ENCODE results near the gene CPED1. TPM values are rescaled to one million over a fixed set of nuclear protein-coding genes. Genes with fewer than 3 reads are reported as not detected.

Gene CPED1
- total RNA-seq, 4 donors from 2014 or later, result 1.3 to 5.6 (median 3.6) TPM

DNA sequence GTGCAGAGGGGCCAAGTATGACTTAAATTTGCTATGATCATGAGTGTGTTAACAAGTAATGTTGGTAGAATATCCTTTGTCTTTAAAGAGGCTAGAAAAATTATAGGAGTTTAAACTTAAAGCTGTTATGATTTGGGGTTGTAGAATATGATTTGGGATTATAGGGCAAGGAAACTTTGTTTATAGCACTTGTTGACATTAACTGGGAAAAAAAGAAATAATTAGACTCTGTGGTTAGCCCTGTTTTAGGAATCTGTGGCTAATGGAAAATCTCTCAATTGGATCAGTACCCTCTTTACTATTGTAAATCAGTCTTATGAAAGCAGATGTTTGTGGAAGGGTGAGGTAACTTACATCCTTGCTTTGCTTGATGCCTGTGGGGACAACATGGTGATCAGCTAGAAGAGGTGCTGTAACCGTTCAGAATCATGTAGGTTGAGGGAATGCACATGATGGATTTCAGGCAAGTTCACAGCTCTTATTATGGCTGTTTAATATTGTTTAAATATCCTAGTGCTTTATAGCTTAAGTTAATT, 26.8 kb upstream of the CPED1 start:
- Histone ChIP-seq H3K36me3 (peaks cover 22% of the 10 kb centered on the region), H3K4me3 (no peak overlapping the region), H3K4me1 (no peaks in the 10 kb centered on the region), H3K27ac (no peak overlapping the region), H3K27me3 (no peaks in the 10 kb centered on the region), H3K9me3 (no peaks in the 10 kb centered on the region)
- no peak for DNase-seq (ENCODE audit: low spot score in 2 of 2)
- 67% methylated on average over 1 of the region's 1 CpG for WGBS
- no peak for TF ChIP-seq EP300 (IDR thresholded peaks at IDR 0.05)
- TF ChIP-seq POLR2AphosphoS5 (IDR thresholded peaks at IDR 0.05), result no peak
- TF ChIP-seq CTCF (IDR thresholded peaks at IDR 0.05), result no peak
- no peak for TF ChIP-seq POLR2A (IDR thresholded peaks at IDR 0.05)

GRCh38 chr7:120964088-120964487, 24.4 kb upstream of the CPED1 start:
- Histone ChIP-seq H3K27me3 (no peaks in the 10 kb centered on the region), H3K4me1 (no peaks in the 10 kb centered on the region), H3K9me3 (no peaks in the 10 kb centered on the region), H3K27ac (no peak overlapping the region), H3K36me3 (peaks cover 16% of the 10 kb centered on the region), H3K4me3 (no peak overlapping the region)
- TF ChIP-seq CTCF (IDR thresholded peaks at IDR 0.05) (no peak), POLR2A (IDR thresholded peaks at IDR 0.05) (no peak), EP300 (IDR thresholded peaks at IDR 0.05) (no peak), POLR2AphosphoS5 (IDR thresholded peaks at IDR 0.05) (no peak)
- no peak for DNase-seq (ENCODE audit: low spot score in 2 of 2)
- WGBS, result 91% methylated on average over 1 of the region's 1 CpG

- H3K36me3 ChIP-seq, result peaks cover 39% of the 10 kb centered on the region
- TF ChIP-seq POLR2AphosphoS5 (IDR thresholded peaks at IDR 0.05), result no peak
These were observed 21.6 kb upstream of the CPED1 start for GRCh38 chr7:120966961-120967360.

DNA sequence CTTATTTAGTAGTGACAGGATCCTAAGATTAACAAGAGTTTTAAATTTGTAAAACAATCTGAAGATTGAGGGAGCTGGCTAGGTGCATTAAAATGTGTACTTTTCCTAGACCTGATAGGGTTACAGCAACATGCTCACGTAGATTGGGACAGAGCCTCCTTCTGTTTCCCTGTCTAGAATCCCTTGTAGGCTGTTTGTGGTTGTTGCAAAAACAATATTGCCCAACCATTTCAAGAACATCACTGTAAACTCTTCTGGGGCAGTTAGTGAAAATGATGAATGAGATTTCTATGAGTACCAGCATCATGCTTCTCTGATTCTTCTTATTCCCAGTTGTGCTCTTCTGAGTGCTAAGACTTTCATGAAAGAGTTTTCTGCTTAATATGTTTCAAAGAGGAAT, 14.7 kb upstream of the CPED1 start:
- H3K9me3 ChIP-seq, result no peaks in the 10 kb centered on the region
- H3K36me3 ChIP-seq, result peaks cover 72% of the 10 kb centered on the region
- TF ChIP-seq POLR2A (IDR thresholded peaks at IDR 0.05) (no peak), EP300 (IDR thresholded peaks at IDR 0.05) (no peak), CTCF (IDR thresholded peaks at IDR 0.05) (no peak), POLR2AphosphoS5 (IDR thresholded peaks at IDR 0.05) (no peak)
- DNase-seq (ENCODE audit: low spot score in 2 of 2), result no peak
- WGBS, result 97% methylated on average over 1 of the region's 1 CpG
- H3K4me1 ChIP-seq, result no peaks in the 10 kb centered on the region
- H3K4me3 ChIP-seq, result no peak overlapping the region
- no peak overlapping the region for H3K27ac ChIP-seq
- H3K27me3 ChIP-seq, result no peaks in the 10 kb centered on the region

More at GRCh38 chr7:120966961-120967360, 21.6 kb upstream of the CPED1 start:
- Histone ChIP-seq H3K27me3 (no peaks in the 10 kb centered on the region), H3K4me1 (no peaks in the 10 kb centered on the region), H3K9me3 (no peaks in the 10 kb centered on the region), H3K4me3 (no peak overlapping the region), H3K27ac (no peak overlapping the region)
- no peak for DNase-seq (ENCODE audit: low spot score in 2 of 2)

GRCh38 chr7:120979765-120980499, 8.6 kb upstream of the CPED1 start:
- DNase-seq (ENCODE audit: low spot score in 2 of 2), result no peak
- Histone ChIP-seq H3K27me3 (no peaks in the 10 kb centered on the region), H3K4me3 (no peak overlapping the region), H3K36me3 (peaks cover 17% of the 10 kb centered on the region), H3K4me1 (no peaks in the 10 kb centered on the region), H3K27ac (no peak overlapping the region), H3K9me3 (no peaks in the 10 kb centered on the region)
- TF ChIP-seq EP300 (IDR thresholded peaks at IDR 0.05) (no peak), POLR2A (IDR thresholded peaks at IDR 0.05) (no peak), POLR2AphosphoS5 (IDR thresholded peaks at IDR 0.05) (no peak), CTCF (IDR thresholded peaks at IDR 0.05) (no peak)
- 14% methylated on average over 1 of the region's 1 CpG for WGBS

Data from suprapubic skin (tissue), 4 donors.